DOHH2 (cell line): Measurements from ENCODE around the gene GAS2L2.

ENCODE experiments used
- CTCF ChIP-seq: fragments of 200-600 bp; sonication (generic); IDR thresholded peaks from one replicate; pipeline ENCODE4 v1.5.1; 2014; ENCODE audit warnings: antibody characterized with exemption, mild to moderate bottlenecking, low read depth, low read length; ENCODE audit not compliant: poor library complexity, severe bottlenecking
- EZH2phosphoT487 ChIP-seq: fragments of 200-600 bp; sonication (generic); IDR thresholded peaks from 2 replicates; pipeline ENCODE4 v1.6.1; 2017; ENCODE audit warnings: borderline replicate concordance, mild to moderate bottlenecking, antibody characterized with exemption, low read length, moderate library complexity, mixed read lengths

DNA sequence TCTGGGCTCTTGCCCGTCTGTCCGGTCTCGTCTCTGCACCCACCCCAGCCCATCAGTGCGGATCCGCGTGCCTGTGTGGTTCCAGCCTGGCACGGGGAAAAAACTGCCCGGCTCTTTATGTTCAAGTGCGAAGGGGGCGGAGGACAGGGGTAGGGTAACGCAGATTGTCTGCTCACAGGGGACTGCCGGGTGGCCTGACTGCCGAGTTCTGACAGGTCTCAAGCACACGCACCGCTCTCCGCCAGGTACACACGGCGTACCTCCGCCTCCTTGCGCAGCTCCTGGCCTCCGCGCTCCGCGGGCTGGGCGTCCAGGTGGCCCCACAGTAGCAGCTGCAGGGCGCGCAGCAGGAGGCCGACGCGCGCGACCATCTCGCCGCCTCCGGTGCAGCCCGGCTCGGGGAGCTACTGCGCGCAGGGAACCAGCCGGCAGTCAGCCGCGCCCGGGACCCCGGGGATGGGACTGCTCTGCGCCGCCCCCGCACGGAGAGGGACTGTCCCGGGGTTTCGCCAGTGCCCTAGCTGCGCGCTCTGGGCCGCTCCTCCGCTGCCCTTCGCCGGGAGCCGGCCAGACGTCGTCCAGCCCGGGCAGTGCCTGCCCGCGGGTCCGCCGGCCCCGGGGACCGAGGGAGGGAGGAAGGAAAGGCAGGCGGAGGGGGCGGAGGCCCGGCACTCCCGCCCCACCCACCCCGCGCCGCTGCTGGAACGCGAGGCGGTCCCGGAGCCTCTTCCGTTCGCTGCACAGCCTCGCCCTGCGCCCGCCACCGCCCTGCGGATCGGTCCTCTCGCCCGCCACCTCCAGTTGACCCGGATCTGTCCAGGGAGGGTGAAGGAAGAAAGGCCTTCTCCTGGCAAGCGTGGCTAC, 42.2 kb upstream of the GAS2L2 start, which contains the start of gene MMP28:
- TF ChIP-seq CTCF (no peak), EZH2phosphoT487 (peak; percentile 97; the same call in 1 of the 2 replicates)
